C4-2B (cell line): ENCODE results near the gene EVI5L.

ENCODE experiments used
- H3K27ac ChIP-seq: fragments of 450-650 bp; 2 replicates; pipeline ENCODE4 v1.5.1; 2017
- CTCF ChIP-seq: fragments of 450-650 bp; conservative IDR thresholded peaks from 2 replicates; pipeline ENCODE4 v1.5.1; 2017; ENCODE audit warnings: mild to moderate bottlenecking
- ZFX ChIP-seq: fragments of 450-650 bp; IDR thresholded peaks from 2 replicates; pipeline ENCODE4 v1.6.1; 2017

EVI5L gene

GRCh38 chr19:7905268-7905667, 75.2 kb downstream of the EVI5L start:
- TF ChIP-seq ZFX, result no peak
- no peak for TF ChIP-seq CTCF
- peak overlapping the region; percentile 99 for H3K27ac ChIP-seq

GRCh38 chr19:7905859-7906258, 75.8 kb downstream of the EVI5L start:
- H3K27ac ChIP-seq, result no peak overlapping the region
- no peak for TF ChIP-seq ZFX
- TF ChIP-seq CTCF, result no peak

GRCh38 chr19:7907122-7907521, 77.1 kb downstream of the EVI5L start:
- no peak for TF ChIP-seq ZFX
- no peak overlapping the region for H3K27ac ChIP-seq

GRCh38 chr19:7907544-7907943, 77.5 kb downstream of the EVI5L start:
- H3K27ac ChIP-seq, result no peak overlapping the region
- TF ChIP-seq ZFX (no peak), CTCF (no peak)

- TF ChIP-seq CTCF, result no peak
- TF ChIP-seq ZFX, result no peak
- no peak overlapping the region for H3K27ac ChIP-seq
Observed at GRCh38 chr19:7908078-7908699, 78.2 kb downstream of the EVI5L start.

GRCh38 chr19:7908742-7909461, 78.9 kb downstream of the EVI5L start:
- H3K27ac ChIP-seq, result no peak overlapping the region
- no peak for TF ChIP-seq CTCF
- TF ChIP-seq ZFX, result no peak

GRCh38 chr19:7909471-7910067, 79.6 kb downstream of the EVI5L start:
- no peak for TF ChIP-seq CTCF
- no peak for TF ChIP-seq ZFX
- no peak overlapping the region for H3K27ac ChIP-seq
